ENCODE results near the gene PLEKHS1.

PLEKHS1 gene

DNA sequence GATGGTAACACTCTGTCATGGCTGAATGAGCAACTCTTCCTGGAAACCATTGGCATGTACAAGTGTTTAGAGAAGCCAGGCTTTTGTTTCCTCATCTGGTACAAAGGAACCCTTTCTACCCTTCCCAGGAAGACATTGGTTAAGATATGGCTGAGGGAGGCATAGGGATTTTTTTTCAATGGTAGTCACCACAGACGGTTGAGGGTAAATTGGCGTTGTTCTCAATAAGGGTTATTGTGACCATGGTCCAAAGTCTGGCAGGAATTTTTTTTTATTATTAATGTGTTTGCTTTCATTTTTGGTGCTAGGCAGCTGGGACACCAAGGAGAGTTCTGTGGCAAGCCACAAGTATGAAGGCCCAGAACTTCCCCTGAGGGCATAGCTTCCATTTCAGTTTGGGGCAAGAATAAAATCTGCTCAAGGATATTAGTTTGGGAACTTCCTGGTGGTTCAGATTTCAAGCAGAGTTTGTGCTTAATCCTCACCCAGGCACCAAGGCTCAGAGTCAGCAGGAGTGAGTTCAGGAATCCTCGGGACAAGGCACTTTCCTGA, at the start of gene PLEKHS1:
Gene PLEKHS1, plus strand, starts transcription at position 502 of the 552 bp plus-strand sequence. CDS start 3,596 bp downstream, outside the sequence.
- Histone ChIP-seq H4K20me1 (ENCODE audit: insufficient read depth, low read length) (no peaks in the 10 kb centered on the region), H3K4me2 (ENCODE audit: low read length) (no peak within 1 kb of the TSS), H3K79me2 (ENCODE audit: insufficient read depth, low read length) (no peaks in the 10 kb centered on the region), H3K9me2 (ENCODE audit: low read depth, low read length) (no peaks in the 10 kb centered on the region), H3F3A (ENCODE audit: insufficient read depth, low read length) (no peaks in the 10 kb centered on the region), H3K9ac (ENCODE audit: low read length) (no peak within 1 kb of the TSS), H2AFZ (ENCODE audit: low read length) (no peak within 1 kb of the TSS), H3K9me3 (ENCODE audit: low read length) (no peaks in the 10 kb centered on the region), H3K4me1 (ENCODE audit: insufficient read depth, low read length, severe bottlenecking) (no peaks in the 10 kb centered on the region), H3K27me3 (ENCODE audit: insufficient read depth, low read length) (no peaks in the 10 kb centered on the region; the same call in 1 of the 2 replicates), H3K36me3 (ENCODE audit: insufficient read depth, low read length) (no peaks in the 10 kb centered on the region), H3K4me3 (ENCODE audit: low read depth, low read length, poor library complexity, severe bottlenecking) (no peak within 1 kb of the TSS), H3K27ac (ENCODE audit: low read depth, low read length, poor library complexity, severe bottlenecking) (no peak within 1 kb of the TSS)
- TF ChIP-seq EZH2 (IDR thresholded peaks at IDR 0.05; ENCODE audit: borderline replicate concordance, low read length), result no peak
- TF ChIP-seq, protein P1, sequence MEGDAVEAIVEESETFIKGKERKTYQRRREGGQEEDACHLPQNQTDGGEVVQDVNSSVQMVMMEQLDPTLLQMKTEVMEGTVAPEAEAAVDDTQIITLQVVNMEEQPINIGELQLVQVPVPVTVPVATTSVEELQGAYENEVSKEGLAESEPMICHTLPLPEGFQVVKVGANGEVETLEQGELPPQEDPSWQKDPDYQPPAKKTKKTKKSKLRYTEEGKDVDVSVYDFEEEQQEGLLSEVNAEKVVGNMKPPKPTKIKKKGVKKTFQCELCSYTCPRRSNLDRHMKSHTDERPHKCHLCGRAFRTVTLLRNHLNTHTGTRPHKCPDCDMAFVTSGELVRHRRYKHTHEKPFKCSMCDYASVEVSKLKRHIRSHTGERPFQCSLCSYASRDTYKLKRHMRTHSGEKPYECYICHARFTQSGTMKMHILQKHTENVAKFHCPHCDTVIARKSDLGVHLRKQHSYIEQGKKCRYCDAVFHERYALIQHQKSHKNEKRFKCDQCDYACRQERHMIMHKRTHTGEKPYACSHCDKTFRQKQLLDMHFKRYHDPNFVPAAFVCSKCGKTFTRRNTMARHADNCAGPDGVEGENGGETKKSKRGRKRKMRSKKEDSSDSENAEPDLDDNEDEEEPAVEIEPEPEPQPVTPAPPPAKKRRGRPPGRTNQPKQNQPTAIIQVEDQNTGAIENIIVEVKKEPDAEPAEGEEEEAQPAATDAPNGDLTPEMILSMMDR (IDR thresholded peaks at IDR 0.05; ENCODE audit: low read length), result no peak

DNA sequence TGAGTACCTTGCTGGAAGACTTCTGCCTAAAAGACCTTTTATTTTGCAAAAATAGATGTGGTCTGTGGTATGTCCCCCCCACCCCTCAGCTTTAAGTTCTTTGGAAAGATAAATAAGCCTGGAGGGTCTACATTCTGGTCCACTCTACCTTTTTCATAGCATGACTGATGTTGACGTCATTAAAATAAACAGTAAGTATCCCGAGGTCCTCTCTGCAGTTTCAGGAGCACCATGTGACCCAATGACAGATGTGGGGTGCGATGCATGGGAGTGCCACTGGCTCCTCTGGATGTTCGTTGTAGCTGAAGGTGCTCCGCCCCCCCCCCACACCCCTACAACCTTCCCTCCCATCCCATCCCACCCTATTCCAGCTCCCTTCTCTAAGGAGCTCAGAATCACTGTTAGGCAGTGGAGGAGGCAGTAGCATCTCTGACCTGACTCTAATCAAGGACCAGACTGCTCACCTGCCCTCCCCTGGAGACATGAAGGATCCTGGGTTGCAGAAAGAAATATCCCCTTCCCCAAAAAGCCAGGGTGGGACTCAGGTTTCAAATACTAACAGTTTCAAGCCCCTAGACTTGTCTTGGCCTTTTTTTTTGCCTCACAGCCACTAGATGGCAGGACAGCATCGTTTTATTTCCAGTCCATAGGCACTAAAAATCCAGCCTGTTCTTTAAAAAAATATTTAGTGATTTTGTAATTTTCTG, 46.7 kb upstream of the PLEKHS1 start:
- Histone ChIP-seq H3K27ac (ENCODE audit: low read depth, low read length, poor library complexity, severe bottlenecking) (no peak overlapping the region), H4K20me1 (ENCODE audit: insufficient read depth, low read length) (no peaks in the 10 kb centered on the region), H3K4me1 (ENCODE audit: insufficient read depth, low read length, severe bottlenecking) (peaks cover 14% of the 10 kb centered on the region), H2AFZ (ENCODE audit: low read length) (no peak overlapping the region), H3K9me2 (ENCODE audit: low read depth, low read length) (no peaks in the 10 kb centered on the region), H3K27me3 (ENCODE audit: insufficient read depth, low read length) (no peaks in the 10 kb centered on the region), H3K36me3 (ENCODE audit: insufficient read depth, low read length) (peaks cover 9% of the 10 kb centered on the region), H3F3A (ENCODE audit: insufficient read depth, low read length) (no peaks in the 10 kb centered on the region), H3K4me2 (ENCODE audit: low read length) (no peak overlapping the region), H3K9me3 (ENCODE audit: low read length) (no peaks in the 10 kb centered on the region), H3K79me2 (ENCODE audit: insufficient read depth, low read length) (no peaks in the 10 kb centered on the region), H3K9ac (ENCODE audit: low read length) (no peak overlapping the region), H3K4me3 (ENCODE audit: low read depth, low read length, poor library complexity, severe bottlenecking) (no peak overlapping the region)
- TF ChIP-seq EZH2 (IDR thresholded peaks at IDR 0.05; ENCODE audit: borderline replicate concordance, low read length), result no peak
- TF ChIP-seq, protein P1 (IDR thresholded peaks at IDR 0.05; ENCODE audit: low read length), result peak; percentile 64

DNA sequence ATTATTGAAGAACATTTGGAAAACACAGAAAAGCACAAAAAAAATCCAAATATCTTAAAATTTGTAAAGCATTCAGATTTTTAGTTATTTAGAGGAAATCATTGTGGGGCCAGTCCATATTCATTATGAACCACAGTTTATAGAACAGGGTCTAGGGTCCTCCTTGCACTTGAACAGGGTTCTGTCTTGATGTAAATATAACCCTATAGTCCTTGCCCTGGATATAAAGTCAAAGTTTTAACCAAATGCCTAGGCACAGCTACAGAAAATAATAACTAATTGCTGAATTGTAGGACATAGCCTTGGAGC, 46.2 kb upstream of the PLEKHS1 start:
- no peaks in the 10 kb centered on the region for H4K20me1 ChIP-seq (ENCODE audit: insufficient read depth, low read length)
- H3K4me1 ChIP-seq (ENCODE audit: insufficient read depth, low read length, severe bottlenecking), result peaks cover 14% of the 10 kb centered on the region
- no peak overlapping the region for H2AFZ ChIP-seq (ENCODE audit: low read length)
- no peaks in the 10 kb centered on the region for H3K27me3 ChIP-seq (ENCODE audit: insufficient read depth, low read length)
- no peak for TF ChIP-seq EZH2 (IDR thresholded peaks at IDR 0.05; ENCODE audit: borderline replicate concordance, low read length)
- TF ChIP-seq, protein P1 (IDR thresholded peaks at IDR 0.05; ENCODE audit: low read length), result peak; percentile 0; the same call in 1 of the 2 replicates
- no peaks in the 10 kb centered on the region for H3K9me3 ChIP-seq (ENCODE audit: low read length)
- H3F3A ChIP-seq (ENCODE audit: insufficient read depth, low read length), result no peaks in the 10 kb centered on the region
- no peaks in the 10 kb centered on the region for H3K9me2 ChIP-seq (ENCODE audit: low read depth, low read length)
- no peak overlapping the region for H3K4me2 ChIP-seq (ENCODE audit: low read length)
- H3K36me3 ChIP-seq (ENCODE audit: insufficient read depth, low read length), result peaks cover 6% of the 10 kb centered on the region
- H3K4me3 ChIP-seq (ENCODE audit: low read depth, low read length, poor library complexity, severe bottlenecking), result no peak overlapping the region
- no peak overlapping the region for H3K27ac ChIP-seq (ENCODE audit: low read depth, low read length, poor library complexity, severe bottlenecking)
- no peaks in the 10 kb centered on the region for H3K79me2 ChIP-seq (ENCODE audit: insufficient read depth, low read length)
- H3K9ac ChIP-seq (ENCODE audit: low read length), result no peak overlapping the region
